Endothelial cell of umbilical vein (primary cell): Measurements from ENCODE around the gene SNX3.

Experiments used
- EZH2 ChIP-seq: IDR thresholded peaks from 2 replicates; pipeline ENCODE4 v1.6.1; 2012; ENCODE audit warnings: borderline replicate concordance, low read depth, mild to moderate bottlenecking, moderate library complexity, low read length, inconsistent platforms; ENCODE audit not compliant: severe bottlenecking
- POLR2AphosphoS5 ChIP-seq: IDR thresholded peaks from 2 replicates; pipeline ENCODE4 v1.6.1; 2012; ENCODE audit warnings: low read depth, mild to moderate bottlenecking, control low read depth, low read length, moderate library complexity; ENCODE audit not compliant: insufficient read depth
- TF ChIP-seq, protein P1 (sequence below), 2 donors: IDR thresholded peaks; 1 replicate in 1 of 2; 2 replicates in 1 of 2; pipeline ENCODE4 v1.5.1; 2011; ENCODE audit warnings: low read length in 2 of 2, mild to moderate bottlenecking in 2 of 2, moderate library complexity in 2 of 2, control low read depth in 1 of 2, inconsistent platforms in 1 of 2, low read depth in 1 of 2; ENCODE audit not compliant: insufficient read depth in 1 of 2; ENCODE audit errors: extremely low read depth in 1 of 2

DNA sequence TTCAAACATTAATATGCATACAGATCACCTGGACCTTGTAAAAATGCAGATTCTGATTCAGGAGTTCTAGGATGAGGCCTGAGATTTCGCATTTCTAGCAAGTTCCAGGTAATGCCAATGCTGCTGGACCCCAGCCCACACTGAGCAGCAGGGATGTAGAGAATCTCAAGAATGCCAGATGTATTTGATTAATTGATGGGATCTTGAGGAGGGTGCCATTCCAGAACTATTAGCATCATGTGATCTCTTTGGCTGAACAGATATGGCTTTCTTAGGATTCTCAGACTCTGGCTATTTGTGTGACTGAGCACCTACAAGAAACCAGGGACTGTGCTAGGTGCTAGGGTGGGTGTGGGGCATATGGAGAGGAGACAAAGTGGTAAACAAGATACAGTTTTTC, 16.5 kb upstream of the SNX3 start:
- TF ChIP-seq, protein P1, sequence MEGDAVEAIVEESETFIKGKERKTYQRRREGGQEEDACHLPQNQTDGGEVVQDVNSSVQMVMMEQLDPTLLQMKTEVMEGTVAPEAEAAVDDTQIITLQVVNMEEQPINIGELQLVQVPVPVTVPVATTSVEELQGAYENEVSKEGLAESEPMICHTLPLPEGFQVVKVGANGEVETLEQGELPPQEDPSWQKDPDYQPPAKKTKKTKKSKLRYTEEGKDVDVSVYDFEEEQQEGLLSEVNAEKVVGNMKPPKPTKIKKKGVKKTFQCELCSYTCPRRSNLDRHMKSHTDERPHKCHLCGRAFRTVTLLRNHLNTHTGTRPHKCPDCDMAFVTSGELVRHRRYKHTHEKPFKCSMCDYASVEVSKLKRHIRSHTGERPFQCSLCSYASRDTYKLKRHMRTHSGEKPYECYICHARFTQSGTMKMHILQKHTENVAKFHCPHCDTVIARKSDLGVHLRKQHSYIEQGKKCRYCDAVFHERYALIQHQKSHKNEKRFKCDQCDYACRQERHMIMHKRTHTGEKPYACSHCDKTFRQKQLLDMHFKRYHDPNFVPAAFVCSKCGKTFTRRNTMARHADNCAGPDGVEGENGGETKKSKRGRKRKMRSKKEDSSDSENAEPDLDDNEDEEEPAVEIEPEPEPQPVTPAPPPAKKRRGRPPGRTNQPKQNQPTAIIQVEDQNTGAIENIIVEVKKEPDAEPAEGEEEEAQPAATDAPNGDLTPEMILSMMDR (IDR thresholded peaks at IDR 0.05; ENCODE audit: extremely low read depth in 1 of 2, insufficient read depth in 1 of 2, low read depth in 1 of 2, low read length in 2 of 2) = no peak
- TF ChIP-seq EZH2 = no peak
- TF ChIP-seq POLR2AphosphoS5 = no peak
